GM19397 (cell line): ENCODE results near the gene ZNF652.

Experiments used
- ATAC-seq: cut with Tn5 transposase; IDR thresholded peaks from one replicate; pipeline ENCODE4 v1.9.1; 2021; ENCODE audit warnings: mild to moderate bottlenecking, moderate library complexity; ENCODE audit not compliant: unreplicated experiment

Gene ZNF652

GRCh38 chr17:49360796-49361128 is 1.3 kb downstream of the ZNF652 start:
- ATAC-seq, result no peak

GRCh38 chr17:49359990-49360795 is 1.9 kb downstream of the ZNF652 start:
- no peak for ATAC-seq

- no peak for ATAC-seq
These were observed 3.3 kb downstream of the ZNF652 start for GRCh38 chr17:49358641-49359247.

DNA sequence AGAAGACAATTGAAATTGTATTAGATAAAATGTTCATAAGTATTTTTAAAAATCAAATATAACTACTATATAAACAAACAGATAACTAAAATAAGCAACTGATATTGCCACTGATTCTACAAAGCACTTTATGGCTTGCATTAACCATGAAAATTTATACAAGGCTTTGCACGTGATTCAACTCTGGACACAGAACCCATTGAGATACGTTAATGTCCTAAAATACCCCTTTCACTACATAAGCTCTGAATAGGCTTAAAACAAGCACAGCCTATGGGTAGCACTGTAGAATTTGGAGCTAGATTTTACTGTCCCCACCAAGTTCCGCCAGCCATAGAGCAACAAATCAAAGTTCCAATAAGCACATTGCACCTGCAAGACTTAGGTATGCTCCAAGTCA is 4.5 kb downstream of the ZNF652 start:
- no peak for ATAC-seq

DNA sequence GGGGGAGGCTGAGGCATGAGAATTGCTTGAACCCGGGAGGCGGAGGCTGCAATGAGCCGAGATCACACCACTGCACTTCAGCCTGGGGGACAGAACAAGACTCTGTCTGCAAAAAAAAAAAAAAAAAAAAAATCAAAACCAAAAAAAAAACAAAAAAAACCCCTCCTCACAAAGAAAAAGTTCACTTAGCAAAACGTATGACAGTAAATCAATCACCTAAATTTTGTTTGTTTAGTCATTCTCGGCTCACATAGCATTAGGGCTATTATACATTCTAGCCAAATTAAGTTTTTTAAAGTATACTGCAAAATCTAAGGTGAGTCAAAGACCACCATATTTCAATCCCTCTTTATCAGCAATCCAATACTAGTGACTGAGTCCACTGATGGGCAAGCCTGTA is 5.7 kb downstream of the ZNF652 start:
- ATAC-seq, result no peak

GRCh38 chr17:49353607-49354006 is 8.4 kb downstream of the ZNF652 start:
- ATAC-seq, result no peak

DNA sequence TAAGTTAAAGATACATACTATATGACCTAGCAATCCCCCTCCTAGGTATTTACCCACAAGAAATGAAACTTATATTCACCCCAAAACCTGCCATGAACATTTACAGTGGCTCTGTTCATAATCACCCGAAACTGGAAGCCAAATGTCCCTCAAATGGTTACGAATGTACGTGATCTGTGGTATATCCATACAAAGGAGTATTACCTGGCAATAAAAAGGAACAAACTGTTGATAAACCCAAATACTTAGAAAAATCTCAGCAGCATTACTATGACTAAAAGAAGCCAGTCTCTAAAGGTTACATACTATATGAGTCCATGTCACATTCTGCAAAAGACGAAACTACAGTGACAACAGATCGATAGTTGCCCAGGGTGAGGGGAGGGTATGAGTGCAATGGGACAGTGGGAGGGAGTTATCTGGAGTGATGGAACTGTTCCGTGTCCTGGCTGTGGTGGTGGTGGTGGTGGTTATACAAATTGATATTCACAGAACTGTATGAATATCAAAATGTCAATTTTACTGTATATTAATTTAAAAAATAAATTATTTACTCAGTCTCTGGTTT is 9.4 kb downstream of the ZNF652 start:
- ATAC-seq, result no peak

DNA sequence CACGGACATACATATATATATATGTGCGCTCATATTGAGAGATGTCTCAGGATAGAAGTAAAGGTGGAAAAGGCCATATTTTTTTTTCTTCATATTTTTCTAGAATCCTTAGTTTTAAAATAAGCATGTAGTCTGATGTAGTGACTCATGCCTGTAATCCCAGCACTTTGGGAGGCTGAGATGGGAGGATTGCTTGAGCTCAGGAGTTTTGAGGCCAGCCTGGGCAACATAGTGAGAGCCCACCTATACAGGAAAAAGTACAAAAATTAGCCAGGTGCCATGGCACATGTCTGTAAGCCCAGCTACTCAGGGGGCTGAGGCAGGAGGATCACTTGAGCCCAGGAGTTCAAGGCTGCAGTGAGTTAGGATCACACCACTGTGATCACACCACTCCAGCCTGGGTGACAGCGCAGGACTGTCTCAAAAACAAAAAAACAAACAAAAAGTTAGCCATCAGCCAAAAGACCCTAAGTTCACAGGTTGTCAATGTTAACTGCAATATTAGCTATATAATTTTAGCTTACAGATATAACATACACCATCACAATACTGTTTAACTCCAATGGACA is 10.4 kb downstream of the ZNF652 start:
- no peak for ATAC-seq

DNA sequence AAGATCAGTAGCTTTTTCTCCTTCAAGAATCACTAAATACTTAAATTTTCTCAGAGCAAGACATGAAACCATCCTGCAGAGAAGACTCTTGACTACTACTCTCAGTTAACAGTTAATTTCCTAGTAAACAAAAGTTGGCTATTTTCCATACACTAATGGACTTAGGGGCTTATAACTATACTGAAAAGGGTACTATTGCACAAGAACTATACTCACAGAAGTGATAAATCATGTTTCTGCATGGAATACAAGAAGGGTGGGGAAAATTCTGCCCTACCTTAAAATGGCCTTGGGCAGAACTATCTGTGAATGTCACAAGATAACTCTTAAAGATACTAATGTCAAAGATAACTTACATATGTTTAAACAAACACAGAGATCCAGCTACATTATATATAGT is 12.5 kb downstream of the ZNF652 start:
- no peak for ATAC-seq

DNA sequence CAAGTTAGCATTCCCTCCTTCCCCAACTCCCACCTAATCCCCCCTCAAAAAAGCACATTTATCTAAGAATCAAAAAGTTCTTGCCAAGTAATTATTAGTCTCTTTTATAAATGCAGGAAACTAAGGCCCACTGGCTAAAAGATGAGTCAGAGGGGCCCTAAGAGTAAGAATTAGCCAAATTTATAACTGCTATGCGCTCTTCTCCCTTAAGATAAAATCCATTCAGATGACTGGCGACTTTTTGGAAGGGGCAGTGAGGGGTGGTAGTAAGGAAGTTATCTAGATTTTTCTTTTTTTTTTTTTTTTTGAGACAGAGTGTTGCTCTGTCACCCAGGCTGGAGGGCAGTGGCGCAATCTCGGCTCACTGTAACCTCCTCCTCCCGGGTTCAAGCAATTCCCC is 17.1 kb downstream of the ZNF652 start:
- ATAC-seq, result no peak

- no peak for ATAC-seq
These were observed 18.8 kb downstream of the ZNF652 start for GRCh38 chr17:49343273-49343672.

DNA sequence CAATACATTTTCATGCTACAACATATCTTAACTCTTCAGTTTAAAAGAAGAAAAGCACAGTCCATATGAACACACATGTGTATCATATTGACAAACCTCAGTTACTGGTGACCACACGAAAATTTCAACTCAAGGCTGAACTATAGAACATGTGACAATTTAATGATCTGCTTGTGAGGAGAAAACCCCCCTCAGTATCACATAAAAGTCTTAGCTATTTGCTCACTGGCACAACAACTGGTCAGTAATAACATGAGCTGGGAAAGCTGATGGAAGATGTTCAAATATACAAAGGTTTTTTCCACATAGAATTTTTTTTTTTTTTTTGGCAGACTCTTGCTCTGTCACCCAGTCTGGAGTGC is 19.5 kb downstream of the ZNF652 start:
- ATAC-seq, result no peak

DNA sequence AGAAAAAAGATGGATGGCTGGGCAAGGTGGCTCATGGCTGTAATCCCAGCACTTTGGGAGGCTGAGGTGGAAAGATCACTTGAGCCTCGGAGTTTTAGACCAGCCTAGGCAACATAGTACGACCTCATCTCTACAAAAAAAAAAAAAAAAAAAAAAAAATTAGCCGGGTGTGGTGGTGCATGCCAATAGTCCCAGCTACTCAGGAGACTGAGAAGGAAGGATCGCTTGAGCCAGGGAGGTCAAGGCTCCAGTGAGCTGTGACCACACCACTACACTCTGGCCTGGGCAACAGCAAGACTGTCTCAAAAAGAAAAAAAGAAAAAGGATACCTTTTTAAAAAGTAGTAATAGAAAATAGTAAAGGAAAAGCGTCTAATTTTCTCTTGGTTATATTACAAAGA is 20.7 kb downstream of the ZNF652 start:
- no peak for ATAC-seq

DNA sequence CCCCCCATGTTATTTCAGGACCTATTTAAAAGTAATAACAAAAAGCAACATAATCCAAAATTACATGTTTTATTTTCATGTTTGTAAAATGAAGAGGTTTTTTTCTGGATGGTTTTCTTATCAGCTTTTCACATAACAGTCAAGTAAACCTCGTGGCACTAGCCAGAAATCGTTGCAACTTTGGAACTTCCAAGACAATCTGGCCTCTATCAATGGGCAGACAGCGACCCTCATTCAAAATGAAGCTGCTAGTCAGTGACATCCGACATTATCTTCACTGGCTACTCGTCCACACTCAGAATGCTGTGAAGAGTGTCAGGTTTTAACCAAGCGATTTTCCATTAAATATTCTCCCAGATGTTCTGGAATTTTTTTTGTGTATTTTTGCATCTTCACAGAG is 22.7 kb downstream of the ZNF652 start:
- no peak for ATAC-seq

DNA sequence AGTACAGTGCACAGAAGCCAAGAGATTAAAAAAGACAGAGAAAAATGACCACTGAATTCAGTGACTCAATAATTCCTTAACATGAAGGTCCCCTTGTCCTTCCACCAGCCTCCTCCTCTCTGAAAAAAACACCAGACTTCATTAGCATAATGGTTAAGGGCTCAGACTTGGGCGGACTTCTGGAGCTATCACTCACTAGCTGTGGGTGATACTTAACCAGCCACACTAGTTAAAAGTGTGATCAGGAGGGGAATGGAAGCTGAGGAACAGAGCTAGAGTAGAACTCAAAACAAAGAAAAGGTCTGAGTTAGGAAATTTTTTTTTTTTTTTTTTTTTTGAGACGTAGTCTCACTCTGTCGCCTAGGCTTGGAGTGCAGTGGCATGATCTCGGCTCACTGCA is 23.2 kb downstream of the ZNF652 start:
- ATAC-seq, result no peak

GRCh38 chr17:49337884-49338283 is 24.2 kb downstream of the ZNF652 start:
- no peak for ATAC-seq

GRCh38 chr17:49334744-49335512 is 27.1 kb downstream of the ZNF652 start:
- ATAC-seq, result no peak

DNA sequence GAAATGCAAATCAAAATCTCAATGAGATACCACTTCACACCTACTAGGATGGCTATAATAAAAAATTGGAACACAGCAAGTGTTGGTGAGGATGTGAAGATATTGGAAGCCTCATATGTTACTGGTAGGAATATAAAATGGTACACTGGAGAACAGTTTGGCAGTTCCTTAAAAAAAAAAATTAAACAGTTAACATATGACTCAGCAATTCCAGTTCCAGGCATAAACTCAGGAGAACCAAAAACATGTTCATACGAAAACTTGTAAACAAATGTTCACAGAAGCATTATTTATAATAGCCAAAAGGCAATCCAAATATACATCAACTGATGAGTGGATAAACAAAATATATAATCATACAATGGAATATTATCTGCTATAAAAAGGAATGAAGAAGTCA is 28.2 kb downstream of the ZNF652 start:
- no peak for ATAC-seq

DNA sequence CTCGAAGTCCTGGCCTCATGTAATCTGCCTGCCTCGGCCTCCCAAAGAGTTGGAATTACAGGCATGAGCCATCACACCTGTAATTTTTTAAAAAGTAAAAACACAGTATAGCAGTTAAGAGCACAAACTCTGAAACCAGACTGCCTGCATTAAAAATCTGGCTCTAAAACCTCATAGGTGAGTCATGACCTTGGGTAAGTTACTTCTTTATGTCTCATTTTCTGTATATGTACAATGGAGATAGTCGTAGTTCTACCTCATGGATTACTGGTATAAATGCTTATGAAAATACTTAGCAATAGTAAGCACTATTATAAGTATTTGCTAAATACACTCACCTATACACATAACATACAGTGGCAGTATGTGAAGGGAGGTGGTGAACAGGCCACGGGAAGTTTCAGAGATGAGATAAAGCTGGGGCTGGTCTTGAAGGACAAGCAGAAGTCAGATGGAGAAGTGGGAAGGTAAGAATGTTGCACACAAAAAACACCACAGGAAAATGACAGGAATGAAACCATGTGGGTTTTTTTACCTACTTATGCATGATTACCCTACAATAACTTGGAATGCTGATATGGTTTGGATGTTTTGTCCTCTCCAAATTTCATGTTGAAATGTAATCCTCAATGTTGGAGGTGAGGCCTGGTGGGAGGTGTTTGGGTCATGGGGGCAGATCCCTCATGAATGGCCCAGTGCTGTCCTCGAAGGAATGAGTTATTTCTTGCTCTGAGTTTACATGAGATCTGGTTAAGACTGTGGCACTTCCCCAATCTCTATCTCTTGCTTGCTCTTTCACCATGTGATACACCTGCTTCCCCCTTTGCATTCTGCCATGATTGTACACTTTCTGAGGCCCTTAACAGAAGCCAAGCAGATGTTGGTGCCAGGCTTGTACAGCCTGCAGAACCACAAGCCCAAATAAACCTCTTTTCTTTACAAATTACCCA is 33.9 kb downstream of the ZNF652 start:
- no peak for ATAC-seq

DNA sequence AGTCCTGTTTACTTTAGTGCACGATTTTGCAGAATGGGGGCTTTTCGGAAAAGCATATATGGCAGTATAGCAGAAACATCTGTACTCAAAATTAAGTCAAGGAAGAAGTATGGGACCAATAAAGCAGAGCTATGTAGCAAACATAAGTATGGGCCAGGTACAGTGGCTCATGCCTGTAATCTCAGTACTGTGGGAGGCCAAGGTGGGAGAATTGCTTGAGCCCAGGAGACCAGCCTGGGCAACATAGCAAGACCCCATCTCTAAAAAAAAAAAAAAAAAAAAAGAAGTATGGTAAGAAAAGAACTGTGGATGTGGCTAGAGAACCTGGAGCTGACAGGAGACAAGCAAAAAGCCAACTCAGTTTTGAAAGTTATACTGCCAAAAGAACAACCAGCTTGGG is 36.1 kb downstream of the ZNF652 start:
- ATAC-seq, result no peak
